MM.1S (cell line): ENCODE measurements around the gene STRIP2.

ENCODE experiments used
- CTCF ChIP-seq: fragments of 300-600 bp; sonication (generic); IDR thresholded peaks from 2 replicates; pipeline ENCODE4 v1.5.1; 2016; ENCODE audit warnings: antibody characterized with exemption, low read length, mixed read lengths
- EZH2phosphoT487 ChIP-seq: fragments of 300-600 bp; sonication (generic); IDR thresholded peaks from 2 replicates; pipeline ENCODE4 v1.6.1; 2018; ENCODE audit warnings: antibody characterized with exemption, low read length

DNA sequence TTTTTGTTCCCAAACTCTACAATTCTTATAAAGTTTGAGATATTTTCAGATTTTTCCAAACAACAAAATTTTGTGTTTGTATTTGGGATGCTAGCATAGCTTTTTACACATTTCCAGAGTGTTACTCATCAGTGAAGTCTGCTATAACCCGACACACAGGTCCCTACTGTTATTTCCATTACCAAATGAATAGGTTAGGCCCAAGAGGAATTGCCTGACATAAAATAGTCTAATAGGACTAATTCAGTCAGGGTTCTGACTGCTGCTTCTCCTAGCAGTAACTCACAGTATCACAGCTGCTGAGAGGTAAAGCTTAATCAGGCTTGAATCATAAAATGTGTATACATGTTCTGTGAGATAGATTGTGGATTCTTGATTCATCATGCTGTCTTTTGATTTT, 49.1 kb upstream of the STRIP2 start:
- TF ChIP-seq CTCF (no peak), EZH2phosphoT487 (no peak)
